PC-3 (cell line): ENCODE data around the gene UBTD1. TPM values are rescaled to one million over a fixed set of nuclear protein-coding genes. Genes with fewer than 3 reads are reported as not detected.

ENCODE experiments used
- ATAC-seq: fragments of 200-7000 bp; cut with Tn5 transposase; 2 replicates; pipeline ENCODE4 v1.9.1; 2020; ENCODE audit warnings: mild to moderate bottlenecking, moderate library complexity
- Bru-seq: library from RNA; stranded (reverse); fragments of 400-500 nt; gene quantifications from one replicate; lab custom pipeline; 2021; lab: Mats Ljungman, UMichigan
- BruChase-seq, 2 experiments: library from RNA; stranded (reverse); fragments of 400-500 nt; gene quantifications; one replicate each; lab custom pipeline; 2021; lab: Mats Ljungman, UMichigan
- BruUV-seq: library from RNA; stranded (reverse); fragments of 400-500 nt; replicated peaks from 2 replicates; lab custom pipeline; 2021; lab: Mats Ljungman, UMichigan
- CTCF ChIA-PET: fragments of 300-600 bp; sonication (Branson Sonifier 250); formaldehyde crosslinking; loops from one replicate; lab custom pipeline; 2022; ENCODE audit warnings: antibody characterized with exemption; lab: Charles Lee
- POLR2A ChIA-PET: fragments of 300-600 bp; sonication (Branson Sonifier 250); formaldehyde crosslinking; loops from one replicate; lab custom pipeline; 2022; ENCODE audit warnings: antibody characterized with exemption; ENCODE audit not compliant: unreplicated experiment; lab: Charles Lee
- DNase-seq: peaks from one replicate; pipeline ENCODE4 v3.0.0-alpha.2; 2015
- H2AFZ ChIP-seq: fragments of 300-600 bp; sonication (generic); 2 replicates; pipeline ENCODE4 v1.6.0; 2016; ENCODE audit warnings: antibody characterized with exemption, low read length
- H3F3A ChIP-seq: fragments of 300-600 bp; sonication (generic); one replicate; pipeline ENCODE4 v1.6.0; 2017; ENCODE audit warnings: antibody characterized with exemption, low read length, control low read depth, mild to moderate bottlenecking; ENCODE audit not compliant: unreplicated experiment
- H3K27ac ChIP-seq: fragments of 300-600 bp; sonication (generic); 2 replicates; pipeline ENCODE4 v1.5.1; 2016; ENCODE audit warnings: mild to moderate bottlenecking, low read length
- H3K27me3 ChIP-seq: fragments of 300-600 bp; sonication (generic); 2 replicates; pipeline ENCODE4 v1.6.1; 2016; ENCODE audit warnings: low read length, mixed read lengths
- H3K36me3 ChIP-seq: fragments of 300-600 bp; sonication (generic); 2 replicates; pipeline ENCODE4 v1.6.1; 2016; ENCODE audit warnings: low read depth, mixed run types, low read length, mixed read lengths
- H3K4me1 ChIP-seq: fragments of 300-600 bp; sonication (generic); 2 replicates; pipeline ENCODE4 v1.5.1; 2016; ENCODE audit warnings: low read length; ENCODE audit not compliant: insufficient read depth
- H3K4me2 ChIP-seq: fragments of 300-600 bp; sonication (generic); 2 replicates; pipeline ENCODE4 v1.6.0; 2016; ENCODE audit warnings: low read length
- H3K4me3 ChIP-seq: fragments of 300-600 bp; sonication (generic); 2 replicates; pipeline ENCODE4 v1.5.1; 2016; ENCODE audit warnings: mild to moderate bottlenecking, low read length, mixed read lengths
- H3K79me2 ChIP-seq: fragments of 300-600 bp; sonication (generic); 2 replicates; pipeline ENCODE4 v1.6.1; 2017; ENCODE audit warnings: low read length, mixed read lengths
- H3K9ac ChIP-seq: fragments of 300-600 bp; sonication (generic); 2 replicates; pipeline ENCODE4 v1.6.0; 2016; ENCODE audit warnings: mild to moderate bottlenecking, low read length
- H3K9me2 ChIP-seq: fragments of 300-600 bp; sonication (generic); replicated peaks from 2 replicates; pipeline ENCODE4 v1.6.1; 2016; ENCODE audit warnings: mixed run types, low read length, mixed read lengths
- H3K9me3 ChIP-seq: fragments of 300-600 bp; sonication (generic); 2 replicates; pipeline ENCODE4 v1.6.1; 2016; ENCODE audit warnings: low read length, mixed read lengths
- H4K20me1 ChIP-seq: fragments of 300-600 bp; sonication (generic); 2 replicates; pipeline ENCODE4 v1.6.1; 2016; ENCODE audit warnings: low read length, mixed read lengths
- EZH2 ChIP-seq: fragments of 300-600 bp; sonication (generic); IDR thresholded peaks from one replicate; pipeline ENCODE4 v1.6.1; 2017; ENCODE audit warnings: antibody characterized with exemption, mild to moderate bottlenecking, low read length; ENCODE audit not compliant: unreplicated experiment
- EZH2phosphoT487 ChIP-seq: fragments of 300-600 bp; sonication (generic); IDR thresholded peaks from 2 replicates; pipeline ENCODE4 v1.6.1; 2018; ENCODE audit warnings: mild to moderate bottlenecking, antibody characterized with exemption, low read length, borderline replicate concordance
- intact Hi-C: fragments of 100-400 bp; cut with micrococcal nuclease; formaldehyde crosslinking; loops from 2 replicates; pipeline ENCODE4 v1.9.0; 2023
- long read RNA-seq: library from polyadenylated mRNA; unstranded; transcript quantifications from one replicate; pipeline ENCODE4 v2.0.0, GENCODE V29; 2021; ENCODE audit not compliant: unreplicated experiment
- total RNA-seq: library from RNA; depleted of rRNA; stranded (reverse); fragments of >200 nt; gene quantifications from 2 replicates; pipeline ENCODE4 v1.2.3, GENCODE V29; 2014; rRNA removed
- TF ChIP-seq, protein P1 (sequence below): fragments of 300-600 bp; sonication (generic); conservative IDR thresholded peaks from 2 replicates; pipeline ENCODE4 v1.5.1; 2017; ENCODE audit warnings: antibody characterized with exemption, low read depth, mild to moderate bottlenecking, low read length

The UBTD1 gene, protein sequence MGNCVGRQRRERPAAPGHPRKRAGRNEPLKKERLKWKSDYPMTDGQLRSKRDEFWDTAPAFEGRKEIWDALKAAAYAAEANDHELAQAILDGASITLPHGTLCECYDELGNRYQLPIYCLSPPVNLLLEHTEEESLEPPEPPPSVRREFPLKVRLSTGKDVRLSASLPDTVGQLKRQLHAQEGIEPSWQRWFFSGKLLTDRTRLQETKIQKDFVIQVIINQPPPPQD
- total RNA-seq, result 18.5 and 32.3 TPM in 2 replicates
- Bru-seq, nascent RNA, result percentile 69 among the genes with signal in this experiment
- BruChase-seq, experiment 1, labeled RNA remaining after a 6-hour chase, result percentile 64 among the genes with signal in this experiment
- percentile 74 among the genes with signal in this experiment for BruChase-seq, experiment 2, labeled RNA remaining after a 2-hour chase
- long read RNA-seq, transcript UBTD1-201 (3 exons, 1,706 nt), result major isoform, 108 of 137 reads
- long read RNA-seq, partial matches to known transcripts, result 27 of 137 reads
- long read RNA-seq, other reads (novel, unspliced or antisense), result 2 of 137 reads

- DNase-seq (no peak), ATAC-seq (peak; percentile 87)
- H3K9ac ChIP-seq, result peak within 1 kb of the TSS; percentile 98
- no peaks in the 10 kb centered on the region for H3F3A ChIP-seq
- H3K9me3 ChIP-seq, result no peaks in the 10 kb centered on the region
- H3K4me3 ChIP-seq, result peak within 1 kb of the TSS; percentile 96
- peaks cover 26% of the 10 kb centered on the region; the same call in 1 of the 2 replicates for H4K20me1 ChIP-seq
- intact Hi-C loops, result loop anchor here (2.0 to 5.0 kb wide), 2 partner anchors 37 to 44 kb away; no protein-coding TSS in a partner anchor
- CTCF ChIA-PET, result no interaction called here
- H3K9me2 ChIP-seq, result no peaks in the 10 kb centered on the region
- peak within 1 kb of the TSS; percentile 92 for H2AFZ ChIP-seq
- POLR2A ChIA-PET, result no interaction called here
- TF ChIP-seq, protein P1, sequence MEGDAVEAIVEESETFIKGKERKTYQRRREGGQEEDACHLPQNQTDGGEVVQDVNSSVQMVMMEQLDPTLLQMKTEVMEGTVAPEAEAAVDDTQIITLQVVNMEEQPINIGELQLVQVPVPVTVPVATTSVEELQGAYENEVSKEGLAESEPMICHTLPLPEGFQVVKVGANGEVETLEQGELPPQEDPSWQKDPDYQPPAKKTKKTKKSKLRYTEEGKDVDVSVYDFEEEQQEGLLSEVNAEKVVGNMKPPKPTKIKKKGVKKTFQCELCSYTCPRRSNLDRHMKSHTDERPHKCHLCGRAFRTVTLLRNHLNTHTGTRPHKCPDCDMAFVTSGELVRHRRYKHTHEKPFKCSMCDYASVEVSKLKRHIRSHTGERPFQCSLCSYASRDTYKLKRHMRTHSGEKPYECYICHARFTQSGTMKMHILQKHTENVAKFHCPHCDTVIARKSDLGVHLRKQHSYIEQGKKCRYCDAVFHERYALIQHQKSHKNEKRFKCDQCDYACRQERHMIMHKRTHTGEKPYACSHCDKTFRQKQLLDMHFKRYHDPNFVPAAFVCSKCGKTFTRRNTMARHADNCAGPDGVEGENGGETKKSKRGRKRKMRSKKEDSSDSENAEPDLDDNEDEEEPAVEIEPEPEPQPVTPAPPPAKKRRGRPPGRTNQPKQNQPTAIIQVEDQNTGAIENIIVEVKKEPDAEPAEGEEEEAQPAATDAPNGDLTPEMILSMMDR, result no peak
- TF ChIP-seq EZH2, result no peak
- TF ChIP-seq EZH2phosphoT487, result no peak
- H3K27me3 ChIP-seq, result no peaks in the 10 kb centered on the region
- H3K36me3 ChIP-seq, result no peaks in the 10 kb centered on the region
- peak within 1 kb of the TSS; percentile 99 for H3K4me2 ChIP-seq
- peak within 1 kb of the TSS; percentile 85 for H3K27ac ChIP-seq
- no TSS peak for BruUV-seq
- peaks cover 63% of the 10 kb centered on the region for H3K79me2 ChIP-seq
- H3K4me1 ChIP-seq, result peaks cover 19% of the 10 kb centered on the region
Observed at GRCh38 chr10:97498841-97499560, at the start of gene UBTD1. UBTD1 (plus strand) TSS chr10:97498924; CDS start chr10:97499204, 280 bp downstream.

GRCh38 chr10:97450828-97451227 lies 47.9 kb upstream of the UBTD1 start:
- H3K4me1 ChIP-seq, result peaks cover 14% of the 10 kb centered on the region
- CTCF ChIA-PET, result no interaction called here
- no peaks in the 10 kb centered on the region for H3K9me3 ChIP-seq
- H4K20me1 ChIP-seq, result no peaks in the 10 kb centered on the region
- H3K9ac ChIP-seq, result no peak overlapping the region
- ATAC-seq (no peak), DNase-seq (no peak)
- BruUV-seq, result no TSS peak
- POLR2A ChIA-PET, result no interaction called here
- peaks cover 42% of the 10 kb centered on the region for H3K79me2 ChIP-seq
- H2AFZ ChIP-seq, result no peak overlapping the region
- peaks cover 13% of the 10 kb centered on the region; the same call in 1 of the 2 replicates for H3K36me3 ChIP-seq
- H3K9me2 ChIP-seq, result no peaks in the 10 kb centered on the region
- intact Hi-C loops, result no loop called here
- no peak overlapping the region for H3K4me3 ChIP-seq
- H3K27ac ChIP-seq, result no peak overlapping the region
- H3K27me3 ChIP-seq, result no peaks in the 10 kb centered on the region
- TF ChIP-seq EZH2phosphoT487, result no peak
- TF ChIP-seq EZH2, result no peak
- TF ChIP-seq, protein P1, result no peak
- H3K4me2 ChIP-seq, result no peak overlapping the region
- no peaks in the 10 kb centered on the region for H3F3A ChIP-seq
